ENCODE data around the gene SLN.

GRCh38 chr11:107752508-107752907 is 40.7 kb upstream of the SLN start:
- no peak for TF ChIP-seq CTCF (IDR thresholded peaks at IDR 0.05)
- no peak for TF ChIP-seq ZFX (IDR thresholded peaks at IDR 0.05; ENCODE audit: borderline replicate concordance)
